Measurements from ENCODE around the gene DIS3L2.
A peak's percentile ranks its signal among the peaks of the same experiment; 100 is the strongest.

DIS3L2 gene

GRCh38 chr2:232228332-232228731, 266.8 kb downstream of the DIS3L2 start:
- no peak overlapping the region for H3K27ac ChIP-seq
- DNase-seq: no peak
- no peaks in the 10 kb centered on the region for H3K9me3 ChIP-seq (ENCODE audit: severe bottlenecking)
- TF ChIP-seq, protein P1, sequence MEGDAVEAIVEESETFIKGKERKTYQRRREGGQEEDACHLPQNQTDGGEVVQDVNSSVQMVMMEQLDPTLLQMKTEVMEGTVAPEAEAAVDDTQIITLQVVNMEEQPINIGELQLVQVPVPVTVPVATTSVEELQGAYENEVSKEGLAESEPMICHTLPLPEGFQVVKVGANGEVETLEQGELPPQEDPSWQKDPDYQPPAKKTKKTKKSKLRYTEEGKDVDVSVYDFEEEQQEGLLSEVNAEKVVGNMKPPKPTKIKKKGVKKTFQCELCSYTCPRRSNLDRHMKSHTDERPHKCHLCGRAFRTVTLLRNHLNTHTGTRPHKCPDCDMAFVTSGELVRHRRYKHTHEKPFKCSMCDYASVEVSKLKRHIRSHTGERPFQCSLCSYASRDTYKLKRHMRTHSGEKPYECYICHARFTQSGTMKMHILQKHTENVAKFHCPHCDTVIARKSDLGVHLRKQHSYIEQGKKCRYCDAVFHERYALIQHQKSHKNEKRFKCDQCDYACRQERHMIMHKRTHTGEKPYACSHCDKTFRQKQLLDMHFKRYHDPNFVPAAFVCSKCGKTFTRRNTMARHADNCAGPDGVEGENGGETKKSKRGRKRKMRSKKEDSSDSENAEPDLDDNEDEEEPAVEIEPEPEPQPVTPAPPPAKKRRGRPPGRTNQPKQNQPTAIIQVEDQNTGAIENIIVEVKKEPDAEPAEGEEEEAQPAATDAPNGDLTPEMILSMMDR (IDR thresholded peaks at IDR 0.05; ENCODE audit: low read depth, low read length): no peak
- H3K4me3 ChIP-seq (ENCODE audit: low read depth, low read length): no peak overlapping the region
- H3K36me3 ChIP-seq: no peaks in the 10 kb centered on the region
- no peaks in the 10 kb centered on the region for H3K27me3 ChIP-seq (ENCODE audit: insufficient read depth, low read depth, severe bottlenecking)

GRCh38 chr2:232228971-232229894, 267.7 kb downstream of the DIS3L2 start:
- H3K27ac ChIP-seq: no peak overlapping the region
- H3K36me3 ChIP-seq: no peaks in the 10 kb centered on the region
- no peak for DNase-seq
- no peaks in the 10 kb centered on the region for H3K27me3 ChIP-seq (ENCODE audit: insufficient read depth, low read depth, severe bottlenecking)
- H3K4me3 ChIP-seq (ENCODE audit: low read depth, low read length): no peak overlapping the region
- H3K9me3 ChIP-seq (ENCODE audit: severe bottlenecking): no peaks in the 10 kb centered on the region
- TF ChIP-seq, protein P1 (IDR thresholded peaks at IDR 0.05; ENCODE audit: low read depth, low read length): no peak

DNA sequence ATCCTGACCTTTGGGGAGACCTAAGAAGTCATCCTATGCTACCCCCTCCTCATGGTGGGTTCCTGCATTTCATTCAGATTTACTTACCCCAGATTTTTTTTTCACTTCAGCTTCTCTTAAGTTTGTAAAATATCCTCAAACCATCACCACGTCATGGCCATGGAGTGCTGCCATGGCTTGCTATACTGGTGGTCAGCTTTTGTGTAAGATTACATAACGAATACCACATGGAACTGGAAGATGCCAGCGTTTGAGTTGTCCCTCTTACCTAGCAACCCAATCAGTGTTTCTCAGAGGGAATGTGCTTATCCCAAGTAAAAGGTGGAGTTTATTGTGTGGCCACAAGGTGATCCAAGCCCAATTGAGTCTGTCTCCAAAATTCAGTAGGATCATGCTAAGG, 268.4 kb downstream of the DIS3L2 start:
- Histone ChIP-seq H3K9me3 (ENCODE audit: severe bottlenecking) (no peaks in the 10 kb centered on the region), H3K27me3 (ENCODE audit: insufficient read depth, low read depth, severe bottlenecking) (no peaks in the 10 kb centered on the region), H3K36me3 (no peaks in the 10 kb centered on the region), H3K27ac (no peak overlapping the region), H3K4me3 (ENCODE audit: low read depth, low read length) (no peak overlapping the region)
- DNase-seq: no peak
- TF ChIP-seq, protein P1 (IDR thresholded peaks at IDR 0.05; ENCODE audit: low read depth, low read length): no peak

- Histone ChIP-seq H3K36me3 (no peaks in the 10 kb centered on the region), H3K4me3 (ENCODE audit: low read depth, low read length) (no peak overlapping the region), H3K27ac (no peak overlapping the region), H3K9me3 (ENCODE audit: severe bottlenecking) (no peaks in the 10 kb centered on the region), H3K27me3 (ENCODE audit: insufficient read depth, low read depth, severe bottlenecking) (no peaks in the 10 kb centered on the region)
- DNase-seq: peak; percentile 22
- TF ChIP-seq, protein P1 (IDR thresholded peaks at IDR 0.05; ENCODE audit: low read depth, low read length): peak; percentile 53
Observed at GRCh38 chr2:232230560-232230959, 269.0 kb downstream of the DIS3L2 start.

- H3K27ac ChIP-seq: no peak overlapping the region
- no peaks in the 10 kb centered on the region for H3K9me3 ChIP-seq (ENCODE audit: severe bottlenecking)
- no peak for DNase-seq
- no peaks in the 10 kb centered on the region for H3K36me3 ChIP-seq
- no peak overlapping the region for H3K4me3 ChIP-seq (ENCODE audit: low read depth, low read length)
- no peaks in the 10 kb centered on the region for H3K27me3 ChIP-seq (ENCODE audit: insufficient read depth, low read depth, severe bottlenecking)
- TF ChIP-seq, protein P1 (IDR thresholded peaks at IDR 0.05; ENCODE audit: low read depth, low read length): no peak
Observed at GRCh38 chr2:232231554-232231953, 270.0 kb downstream of the DIS3L2 start.

Measured in WERI-Rb-1 (cell line).